IMR-90 (cell line): ENCODE measurements around the gene NDRG2. TPM values are rescaled to one million over a fixed set of nuclear protein-coding genes. Genes with fewer than 3 reads are reported as not detected.

Experiments used
- ATAC-seq: fragments of 200-7000 bp; cut with Tn5 transposase; 2 replicates; pipeline ENCODE4 v1.9.1; 2020; ENCODE audit warnings: low read depth, mild to moderate bottlenecking, moderate library complexity
- BruUV-seq: library from RNA; stranded (reverse); fragments of 400-500 nt; replicated peaks from 2 replicates; lab custom pipeline; 2021; lab: Mats Ljungman, UMichigan
- CTCF ChIA-PET: fragments of 300-600 bp; formaldehyde crosslinking; extraction: SDS; loops from one replicate; lab custom pipeline; 2021; ENCODE audit warnings: antibody characterized with exemption; lab: Yijun Ruan, JAX
- POLR2A ChIA-PET: fragments of 300-600 bp; sonication (Branson Sonifier 250); formaldehyde crosslinking; loops from one replicate; lab custom pipeline; 2022; ENCODE audit warnings: antibody characterized with exemption; ENCODE audit not compliant: unreplicated experiment; lab: Charles Lee
- DNase-seq: peaks from one replicate; pipeline ENCODE4 v3.0.0; 2013
- H2AFZ ChIP-seq: replicated peaks from 2 replicates; pipeline ENCODE3; 2013; ENCODE audit warnings: low read length, mild to moderate bottlenecking; ENCODE audit not compliant: poor library complexity
- H2AK5ac ChIP-seq: 2 replicates; pipeline ENCODE4 v1.6.1; 2013; ENCODE audit warnings: low read depth, low read length, inconsistent platforms
- H2AK9ac ChIP-seq: replicated peaks from 2 replicates; pipeline ENCODE3; 2013; ENCODE audit warnings: mild to moderate bottlenecking, low read depth, low read length, moderate library complexity; ENCODE audit not compliant: poor library complexity
- H2BK120ac ChIP-seq: 2 replicates; pipeline ENCODE4 v1.6.1; 2013; ENCODE audit warnings: low read depth, low read length, inconsistent platforms
- H2BK15ac ChIP-seq: 3 replicates; pipeline ENCODE4 v1.6.1; 2013; ENCODE audit warnings: low read depth, low read length, inconsistent platforms
- H2BK20ac ChIP-seq: 2 replicates; pipeline ENCODE4 v1.6.1; 2013; ENCODE audit warnings: low read depth, mild to moderate bottlenecking, inconsistent platforms, low read length, moderate library complexity
- H2BK5ac ChIP-seq: 2 replicates; pipeline ENCODE4 v1.6.1; 2013; ENCODE audit warnings: mild to moderate bottlenecking, low read depth, low read length, inconsistent platforms; ENCODE audit not compliant: poor library complexity, severe bottlenecking
- H3K14ac ChIP-seq: replicated peaks from 2 replicates; pipeline ENCODE4 v1.6.1; 2013; ENCODE audit warnings: low read depth, low read length, inconsistent platforms
- H3K18ac ChIP-seq: 2 replicates; pipeline ENCODE4 v1.6.1; 2013; ENCODE audit warnings: low read depth, low read length, control low read depth
- H3K23ac ChIP-seq: 2 replicates; pipeline ENCODE4 v1.6.1; 2013; ENCODE audit warnings: low read depth, low read length, inconsistent platforms
- H3K27ac ChIP-seq: 2 replicates; pipeline ENCODE4 v1.5.1; 2013; ENCODE audit warnings: mild to moderate bottlenecking, control low read depth, low read length; ENCODE audit not compliant: insufficient read depth
- H3K27me3 ChIP-seq: 2 replicates; pipeline ENCODE4 v1.6.1; 2013; ENCODE audit warnings: low read length; ENCODE audit not compliant: control insufficient read depth, insufficient read depth
- H3K36me3 ChIP-seq: 2 replicates; pipeline ENCODE4 v1.6.1; 2013; ENCODE audit warnings: low read length, mixed read lengths; ENCODE audit not compliant: control insufficient read depth, insufficient read depth
- H3K4ac ChIP-seq: 2 replicates; pipeline ENCODE4 v1.6.1; 2013; ENCODE audit warnings: low read depth, low read length, inconsistent platforms
- H3K4me1 ChIP-seq: 2 replicates; pipeline ENCODE4 v1.6.1; 2013; ENCODE audit warnings: low read length, mixed read lengths; ENCODE audit not compliant: control insufficient read depth, insufficient read depth
- H3K4me2 ChIP-seq: 2 replicates; pipeline ENCODE4 v1.6.1; 2013; ENCODE audit warnings: low read depth, mild to moderate bottlenecking, control low read depth, low read length, moderate library complexity
- H3K4me3 ChIP-seq: 2 replicates; pipeline ENCODE4 v1.5.1; 2013; ENCODE audit warnings: low read depth, mild to moderate bottlenecking, control low read depth, low read length, moderate library complexity; ENCODE audit not compliant: insufficient read depth
- H3K56ac ChIP-seq: 2 replicates; pipeline ENCODE4 v1.6.1; 2013; ENCODE audit warnings: low read length, inconsistent platforms; ENCODE audit not compliant: insufficient read depth; ENCODE audit errors: extremely low read depth
- H3K79me1 ChIP-seq, 2 experiments: 2 replicates each; pipeline ENCODE4 v1.6.1; 2013; ENCODE audit warnings: low read length in 2 of 2, inconsistent platforms in 1 of 2, low read depth in 1 of 2
- H3K9ac ChIP-seq: 2 replicates; pipeline ENCODE4 v1.6.1; 2013; ENCODE audit warnings: low read depth, low read length, control low read depth
- H3K9me1 ChIP-seq: 2 replicates; pipeline ENCODE4 v1.6.1; 2013; ENCODE audit warnings: low read length, inconsistent platforms; ENCODE audit not compliant: insufficient read depth
- H3K9me3 ChIP-seq: 2 replicates; pipeline ENCODE4 v1.6.1; 2013; ENCODE audit warnings: low read length; ENCODE audit not compliant: control insufficient read depth, insufficient read depth
- H4K20me1 ChIP-seq: 2 replicates; pipeline ENCODE4 v1.6.1; 2013; ENCODE audit warnings: low read length, inconsistent platforms; ENCODE audit not compliant: insufficient read depth
- H4K5ac ChIP-seq: 2 replicates; pipeline ENCODE4 v1.6.1; 2013; ENCODE audit warnings: mild to moderate bottlenecking, low read depth, low read length, control low read depth
- H4K8ac ChIP-seq, 2 experiments: 2 replicates each; pipeline ENCODE4 v1.6.1; 2013; ENCODE audit warnings: low read depth in 2 of 2, low read length in 2 of 2, control low read depth in 1 of 2, inconsistent platforms in 1 of 2
- H4K91ac ChIP-seq: 2 replicates; pipeline ENCODE4 v1.6.1; 2013; ENCODE audit warnings: low read depth, low read length, inconsistent platforms; ENCODE audit not compliant: insufficient read depth
- POLR2A ChIP-seq: IDR thresholded peaks from 2 replicates; pipeline ENCODE4 v1.6.1; 2012; ENCODE audit warnings: mild to moderate bottlenecking, low read depth, low read length
- WGBS, 2 experiments: methylation state at CpG; one replicate each; pipeline versions ENCODE4 v1.1.5 to v1.1.7; 2013; ENCODE audit warnings: missing lambda C conversion rate in 2 of 2; ENCODE audit not compliant: insufficient read length in 1 of 2; ENCODE audit errors: extremely low coverage in 2 of 2; 5-methylcytosine and 5-hydroxymethylcytosine counted together
- dilution Hi-C: fragments of 300-500 bp; cut with HindIII; formaldehyde crosslinking; loops from one replicate; pipeline ENCODE4 v1.14.3; 2018; ENCODE audit warnings: low sequenced_read_pairs; ENCODE audit not compliant: unreplicated experiment
- in situ Hi-C: fragments of 300-500 bp; cut with MboI; formaldehyde crosslinking; loops from 3 replicates; pipeline ENCODE4 v1.14.3; 2019; ENCODE audit warnings: low sequenced_read_pairs, inconsistent platforms, mixed read lengths
- intact Hi-C: fragments of 100-400 bp; cut with micrococcal nuclease; formaldehyde crosslinking; loops from 2 replicates; pipeline ENCODE4 v1.10.0; 2022
- polyA plus RNA-seq, 3 experiments: library from polyadenylated mRNA; depleted of rRNA; stranded (reverse); fragments of >200 nt; gene quantifications; 2 replicates each; pipeline ENCODE4 v1.2.3, GENCODE V29; 2012; ENCODE audit warnings: low replicate concordance in 1 of 3
- total RNA-seq: library from RNA; depleted of rRNA; stranded (reverse); fragments of >200 nt; gene quantifications from 2 replicates; pipeline ENCODE4 v1.2.3, GENCODE V29; 2012
- TF ChIP-seq, protein P1 (sequence below): conservative IDR thresholded peaks from 2 replicates; pipeline ENCODE4 v1.5.1; 2012; ENCODE audit warnings: mild to moderate bottlenecking, low read depth, low read length, improper control_type of control experiment
- TF ChIP-seq, protein P2 (sequence below): fragments of 150-350 bp; IDR thresholded peaks from 2 replicates; pipeline ENCODE4 v1.6.1; 2016; ENCODE audit warnings: low read depth, mild to moderate bottlenecking, low read length, moderate library complexity, borderline replicate concordance
- TF ChIP-seq, protein P3 (sequence below): fragments of 150-350 bp; IDR thresholded peaks from 2 replicates; pipeline ENCODE4 v1.6.1; 2017; ENCODE audit warnings: mild to moderate bottlenecking, antibody characterized with exemption, low read length, low read depth

Gene NDRG2
- total and polyA plus RNA-seq, 2 of the 4 experiments (the other 2 are of a cell fraction), result 0.36 to 1.5 TPM

DNA sequence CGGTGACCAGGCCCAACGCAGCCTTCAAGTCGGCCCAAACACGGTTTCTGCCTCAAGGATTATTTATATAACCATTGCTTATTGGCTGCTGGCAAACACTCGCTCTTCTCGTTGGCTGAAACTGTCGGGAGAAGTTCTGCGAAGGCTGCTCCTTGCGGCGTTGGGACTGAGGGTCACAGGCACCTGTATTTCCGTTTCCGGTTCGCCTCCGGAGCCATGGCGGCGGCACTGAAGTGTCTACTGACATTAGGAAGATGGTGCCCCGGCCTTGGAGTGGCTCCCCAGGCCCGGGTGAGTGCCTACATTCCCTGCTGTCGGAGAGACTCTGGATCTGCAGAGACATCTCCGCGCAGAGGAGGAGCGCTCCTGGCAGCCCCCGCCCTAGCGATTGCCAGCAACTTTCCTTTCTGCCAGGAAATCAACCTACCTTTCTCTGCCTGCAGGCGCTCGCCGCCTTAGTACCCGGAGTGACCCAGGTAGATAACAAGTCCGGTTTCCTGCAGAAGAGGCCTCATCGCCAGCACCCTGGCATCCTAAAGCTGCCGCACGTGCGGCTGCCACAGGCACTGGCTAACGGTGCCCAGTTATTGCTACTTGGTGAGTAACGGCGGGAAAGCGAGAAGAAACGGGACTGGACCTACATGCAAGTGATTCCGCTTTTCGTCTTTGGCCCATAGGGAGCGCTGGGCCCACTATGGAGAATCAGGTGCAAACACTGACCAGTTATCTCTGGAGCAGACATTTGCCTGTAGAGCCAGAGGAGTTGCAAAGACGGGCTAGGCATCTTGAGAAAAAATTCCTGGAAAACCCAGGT, 34.9 kb downstream of the NDRG2 start, which contains the start of gene METTL17 (continued):
- TF ChIP-seq, protein P1, sequence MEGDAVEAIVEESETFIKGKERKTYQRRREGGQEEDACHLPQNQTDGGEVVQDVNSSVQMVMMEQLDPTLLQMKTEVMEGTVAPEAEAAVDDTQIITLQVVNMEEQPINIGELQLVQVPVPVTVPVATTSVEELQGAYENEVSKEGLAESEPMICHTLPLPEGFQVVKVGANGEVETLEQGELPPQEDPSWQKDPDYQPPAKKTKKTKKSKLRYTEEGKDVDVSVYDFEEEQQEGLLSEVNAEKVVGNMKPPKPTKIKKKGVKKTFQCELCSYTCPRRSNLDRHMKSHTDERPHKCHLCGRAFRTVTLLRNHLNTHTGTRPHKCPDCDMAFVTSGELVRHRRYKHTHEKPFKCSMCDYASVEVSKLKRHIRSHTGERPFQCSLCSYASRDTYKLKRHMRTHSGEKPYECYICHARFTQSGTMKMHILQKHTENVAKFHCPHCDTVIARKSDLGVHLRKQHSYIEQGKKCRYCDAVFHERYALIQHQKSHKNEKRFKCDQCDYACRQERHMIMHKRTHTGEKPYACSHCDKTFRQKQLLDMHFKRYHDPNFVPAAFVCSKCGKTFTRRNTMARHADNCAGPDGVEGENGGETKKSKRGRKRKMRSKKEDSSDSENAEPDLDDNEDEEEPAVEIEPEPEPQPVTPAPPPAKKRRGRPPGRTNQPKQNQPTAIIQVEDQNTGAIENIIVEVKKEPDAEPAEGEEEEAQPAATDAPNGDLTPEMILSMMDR, result peak; percentile 36

DNA sequence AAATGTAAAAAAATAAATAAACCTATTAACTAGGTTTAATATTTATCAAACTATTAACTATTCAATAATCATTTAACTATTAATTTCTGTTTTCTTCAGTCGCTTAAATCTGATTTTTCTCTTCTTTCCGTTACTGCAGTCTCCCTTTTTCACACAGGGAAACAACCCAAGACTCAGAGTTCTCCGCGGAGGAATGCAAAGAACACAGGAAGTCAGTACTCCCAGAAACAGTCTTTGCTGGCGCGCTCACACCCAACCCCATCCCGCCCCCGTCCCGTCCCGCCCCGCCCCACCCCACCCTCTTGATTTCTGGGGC, 35.4 kb downstream of the NDRG2 start:
- no peak overlapping the region for H2AK9ac ChIP-seq
- peak overlapping the region; percentile 74; the same call in 1 of the 2 replicates for H3K27ac ChIP-seq
- peak overlapping the region; percentile 97; the same call in 1 of the 2 replicates for H4K91ac ChIP-seq
- H2AK5ac ChIP-seq, result no peak overlapping the region
- H2BK20ac ChIP-seq, result no peak overlapping the region
- no peaks in the 10 kb centered on the region for H4K20me1 ChIP-seq
- no TSS peak for BruUV-seq
- 0 out of 3 replicates have a peak overlapping the region, but pooled peaks have one; percentile 86 for H2BK15ac ChIP-seq
- peak overlapping the region; percentile 85; the same call in 1 of the 2 replicates for H3K18ac ChIP-seq
- ATAC-seq (no peak), DNase-seq (no peak)
- peaks cover 12% of the 10 kb centered on the region for H3K36me3 ChIP-seq
- H3K9me3 ChIP-seq, result no peaks in the 10 kb centered on the region
- TF ChIP-seq, protein P2, sequence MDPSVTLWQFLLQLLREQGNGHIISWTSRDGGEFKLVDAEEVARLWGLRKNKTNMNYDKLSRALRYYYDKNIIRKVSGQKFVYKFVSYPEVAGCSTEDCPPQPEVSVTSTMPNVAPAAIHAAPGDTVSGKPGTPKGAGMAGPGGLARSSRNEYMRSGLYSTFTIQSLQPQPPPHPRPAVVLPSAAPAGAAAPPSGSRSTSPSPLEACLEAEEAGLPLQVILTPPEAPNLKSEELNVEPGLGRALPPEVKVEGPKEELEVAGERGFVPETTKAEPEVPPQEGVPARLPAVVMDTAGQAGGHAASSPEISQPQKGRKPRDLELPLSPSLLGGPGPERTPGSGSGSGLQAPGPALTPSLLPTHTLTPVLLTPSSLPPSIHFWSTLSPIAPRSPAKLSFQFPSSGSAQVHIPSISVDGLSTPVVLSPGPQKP, result no peak
- TF ChIP-seq, protein P3, sequence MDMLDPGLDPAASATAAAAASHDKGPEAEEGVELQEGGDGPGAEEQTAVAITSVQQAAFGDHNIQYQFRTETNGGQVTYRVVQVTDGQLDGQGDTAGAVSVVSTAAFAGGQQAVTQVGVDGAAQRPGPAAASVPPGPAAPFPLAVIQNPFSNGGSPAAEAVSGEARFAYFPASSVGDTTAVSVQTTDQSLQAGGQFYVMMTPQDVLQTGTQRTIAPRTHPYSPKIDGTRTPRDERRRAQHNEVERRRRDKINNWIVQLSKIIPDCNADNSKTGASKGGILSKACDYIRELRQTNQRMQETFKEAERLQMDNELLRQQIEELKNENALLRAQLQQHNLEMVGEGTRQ, result no peak
- TF ChIP-seq POLR2A, result peak; percentile 75
- in situ Hi-C loops (loop anchor here (25.0 kb wide), 1 partner anchor 652 kb away; the partner anchor contains the start of genes CCNB1IP1 and PARP2), intact Hi-C loops (no loop called here), dilution Hi-C loops (no loop called here)
- H2AFZ ChIP-seq, result peak overlapping the region; percentile 92
- H3K9me1 ChIP-seq, result peaks cover 16% of the 10 kb centered on the region
- H3K56ac ChIP-seq, result peak overlapping the region; percentile 84
- H3K9ac ChIP-seq, result peak overlapping the region; percentile 68; the same call in 1 of the 2 replicates
- H2BK5ac ChIP-seq, result peak overlapping the region; percentile 92
- H4K5ac ChIP-seq, result no peak overlapping the region
- H3K79me1 ChIP-seq, result peaks cover 6 to 28% of the 10 kb centered on the region in 2 experiments
- H3K4me1 ChIP-seq, result peaks cover 8% of the 10 kb centered on the region
- H3K4me3 ChIP-seq, result peak overlapping the region; percentile 19; the same call in 1 of the 2 replicates
- no CpG with 5 or more reads among the region's 11 CpGs for WGBS, 2 experiments
- H2BK120ac ChIP-seq, result no peak overlapping the region
- no peak overlapping the region for H3K23ac ChIP-seq
- no peaks in the 10 kb centered on the region for H3K27me3 ChIP-seq
- peak overlapping the region; percentile 95; the same call in 1 of the 2 replicates for H3K14ac ChIP-seq
- peak overlapping the region; percentile 94 to 95; a peak in 3 of 4 replicates for H4K8ac ChIP-seq
- POLR2A ChIA-PET, result no interaction called here
- H3K4me2 ChIP-seq, result peak overlapping the region; percentile 85
- CTCF ChIA-PET, result interaction anchor here (1.8 kb wide), 1 partner anchor 18 kb away, joined by 7 read pairs; no protein-coding TSS in a partner anchor
- H3K4ac ChIP-seq, result peak overlapping the region; percentile 98; the same call in 1 of the 2 replicates
